ENCODE measurements around the gene HAPLN1. TPM values are rescaled to one million over a fixed set of nuclear protein-coding genes. Genes with fewer than 3 reads are reported as not detected.

HAPLN1 gene
- total RNA-seq, 6 experiments from 2014 or later: 0.16 TPM; not detected in 5

DNA sequence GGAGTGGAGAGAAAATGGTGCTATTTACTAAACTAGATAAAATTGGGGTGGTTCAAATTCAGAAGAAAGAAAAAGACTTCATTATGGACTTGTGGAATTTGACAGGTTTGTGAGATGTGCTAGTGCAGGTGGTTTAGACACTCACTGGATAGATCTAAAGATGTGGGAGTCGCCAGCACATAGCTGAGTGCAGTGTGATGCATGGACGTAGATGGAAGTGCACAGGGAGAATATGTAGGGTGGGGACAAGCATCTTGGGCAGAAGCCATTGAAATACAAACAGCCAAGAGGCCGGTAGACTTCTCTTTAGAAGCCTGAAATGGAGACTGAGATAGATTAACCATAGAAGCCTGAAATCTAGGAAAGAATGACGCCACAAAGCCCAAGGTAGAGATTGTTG, 10.7 kb downstream of the HAPLN1 start:
- intact Hi-C loops (cut with DNase I): no loop called here
- H3K4me3 ChIP-seq: no peak overlapping the region
- TF ChIP-seq, protein P1, sequence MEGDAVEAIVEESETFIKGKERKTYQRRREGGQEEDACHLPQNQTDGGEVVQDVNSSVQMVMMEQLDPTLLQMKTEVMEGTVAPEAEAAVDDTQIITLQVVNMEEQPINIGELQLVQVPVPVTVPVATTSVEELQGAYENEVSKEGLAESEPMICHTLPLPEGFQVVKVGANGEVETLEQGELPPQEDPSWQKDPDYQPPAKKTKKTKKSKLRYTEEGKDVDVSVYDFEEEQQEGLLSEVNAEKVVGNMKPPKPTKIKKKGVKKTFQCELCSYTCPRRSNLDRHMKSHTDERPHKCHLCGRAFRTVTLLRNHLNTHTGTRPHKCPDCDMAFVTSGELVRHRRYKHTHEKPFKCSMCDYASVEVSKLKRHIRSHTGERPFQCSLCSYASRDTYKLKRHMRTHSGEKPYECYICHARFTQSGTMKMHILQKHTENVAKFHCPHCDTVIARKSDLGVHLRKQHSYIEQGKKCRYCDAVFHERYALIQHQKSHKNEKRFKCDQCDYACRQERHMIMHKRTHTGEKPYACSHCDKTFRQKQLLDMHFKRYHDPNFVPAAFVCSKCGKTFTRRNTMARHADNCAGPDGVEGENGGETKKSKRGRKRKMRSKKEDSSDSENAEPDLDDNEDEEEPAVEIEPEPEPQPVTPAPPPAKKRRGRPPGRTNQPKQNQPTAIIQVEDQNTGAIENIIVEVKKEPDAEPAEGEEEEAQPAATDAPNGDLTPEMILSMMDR (IDR thresholded peaks at IDR 0.05): no peak
- H3K27ac ChIP-seq: no peak overlapping the region
- ATAC-seq (no peak), DNase-seq (no peak)
- 50% methylated on average over 4 of the region's 4 CpGs for WGBS (ENCODE audit: insufficient coverage, low coverage, low lambda C conversion rate, missing lambda C conversion rate)
- no peaks in the 10 kb centered on the region for H3K4me1 ChIP-seq
- H3K36me3 ChIP-seq: no peaks in the 10 kb centered on the region
- peaks cover 0 to 5% of the 10 kb centered on the region in 2 donors for H3K27me3 ChIP-seq
- no peaks in the 10 kb centered on the region for H3K9me3 ChIP-seq

DNA sequence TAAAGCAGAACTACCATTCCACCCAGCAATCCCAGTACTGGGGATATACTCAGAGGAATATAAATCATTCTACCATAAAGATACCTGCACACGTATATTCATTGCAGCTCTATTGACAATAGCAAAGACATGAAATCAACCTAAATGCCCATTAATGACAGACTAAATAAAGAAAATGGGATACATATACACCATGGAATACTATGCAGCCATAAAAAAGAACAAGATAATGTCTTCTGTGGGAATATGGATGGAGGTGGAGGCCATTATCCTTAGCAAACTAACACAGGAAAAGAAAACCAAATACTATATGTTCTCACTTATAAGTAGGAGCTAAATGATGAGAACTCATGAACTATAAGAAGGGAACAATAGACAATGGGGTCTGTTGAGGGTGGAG, 12.5 kb downstream of the HAPLN1 start:
- TF ChIP-seq POLR2A (IDR thresholded peaks at IDR 0.05): no peak
- TF ChIP-seq, protein P1 (IDR thresholded peaks at IDR 0.05): no peak
- no peak for ATAC-seq
- H3K36me3 ChIP-seq: no peaks in the 10 kb centered on the region

DNA sequence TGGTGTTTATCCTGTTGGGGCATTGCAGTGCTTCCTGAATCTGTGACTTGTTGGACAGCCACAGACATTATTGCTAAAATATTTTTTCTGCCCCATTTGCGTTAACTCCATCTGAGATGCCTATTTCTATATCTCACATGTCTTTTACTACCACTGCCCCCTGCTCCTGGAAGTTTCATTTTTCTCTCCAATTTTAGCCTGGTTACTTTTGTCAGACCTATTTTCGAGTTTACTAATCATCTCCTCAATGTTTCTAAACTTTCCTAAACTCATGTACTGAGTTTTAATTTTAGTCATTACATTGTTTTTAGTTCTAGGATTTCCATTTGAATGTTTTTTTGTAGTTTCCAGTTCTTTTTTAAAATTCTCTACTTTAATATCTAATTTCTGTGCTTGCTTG, 17.6 kb downstream of the HAPLN1 start:
- H3K36me3 ChIP-seq: no peaks in the 10 kb centered on the region
- H3K9me3 ChIP-seq: no peaks in the 10 kb centered on the region
- intact Hi-C loops (cut with DNase I): no loop called here
- H3K27me3 ChIP-seq: no peaks in the 10 kb centered on the region
- H3K27ac ChIP-seq: no peak overlapping the region
- no peak for TF ChIP-seq POLR2A (IDR thresholded peaks at IDR 0.05)
- TF ChIP-seq, protein P1 (IDR thresholded peaks at IDR 0.05): no peak
- DNase-seq: no peak
- H3K4me1 ChIP-seq: no peaks in the 10 kb centered on the region
- ATAC-seq: no peak
- WGBS (ENCODE audit: insufficient coverage, low coverage, low lambda C conversion rate, missing lambda C conversion rate): 53% methylated on average over 2 of the region's 2 CpGs
- no peak overlapping the region for H3K4me3 ChIP-seq

More for the DNA sequence above, 12.5 kb downstream of the HAPLN1 start:
- intact Hi-C loops (cut with DNase I): no loop called here
- Histone ChIP-seq H3K4me3 (no peak overlapping the region), H3K27ac (no peak overlapping the region), H3K27me3 (peaks cover 0 to 5% of the 10 kb centered on the region in 2 donors), H3K4me1 (no peaks in the 10 kb centered on the region), H3K9me3 (no peaks in the 10 kb centered on the region)
- no peak for DNase-seq
- 71% methylated on average over 1 of the region's 1 CpG for WGBS (ENCODE audit: insufficient coverage, low coverage, low lambda C conversion rate, missing lambda C conversion rate)

DNA sequence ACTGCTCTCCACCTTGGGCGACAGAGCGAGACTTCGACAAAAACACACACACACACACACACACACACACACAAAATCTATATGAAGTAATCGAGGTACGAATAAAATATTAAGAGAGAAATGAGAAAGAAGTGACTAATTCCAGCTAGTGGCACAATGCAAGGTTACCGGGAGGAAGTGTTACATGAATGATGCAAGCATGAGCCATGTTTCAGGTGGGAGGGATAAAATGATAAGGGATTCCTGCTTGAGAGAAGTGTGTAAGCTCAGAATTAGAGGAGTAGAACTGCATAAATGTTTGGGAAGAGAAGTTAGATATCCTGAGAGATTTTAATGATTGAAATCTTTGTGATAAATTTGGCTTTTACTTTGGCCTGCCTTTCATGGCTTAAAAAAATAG, 18.8 kb downstream of the HAPLN1 start:
- ATAC-seq: no peak

More for the DNA sequence above, 18.8 kb downstream of the HAPLN1 start:
- DNase-seq: no peak
- Histone ChIP-seq H3K4me1 (no peaks in the 10 kb centered on the region), H3K9me3 (no peaks in the 10 kb centered on the region), H3K36me3 (no peaks in the 10 kb centered on the region), H3K27me3 (no peaks in the 10 kb centered on the region), H3K27ac (no peak overlapping the region), H3K4me3 (no peak overlapping the region)
- no peak for TF ChIP-seq POLR2A (IDR thresholded peaks at IDR 0.05)
- TF ChIP-seq, protein P1 (IDR thresholded peaks at IDR 0.05): no peak
- intact Hi-C loops (cut with DNase I): no loop called here
- WGBS (ENCODE audit: insufficient coverage, low coverage, low lambda C conversion rate, missing lambda C conversion rate): 63% methylated on average over 6 of the region's 6 CpGs

Measured in right lobe of liver (tissue), 6 donors.